Chondrocyte (in vitro differentiated cells): ENCODE measurements around the gene VPS13D. TPM values are rescaled to one million over a fixed set of nuclear protein-coding genes. Genes with fewer than 3 reads are reported as not detected.

Experiments
- DNase-seq: peaks from one replicate; pipeline ENCODE4 v3.0.0; 2021; ENCODE audit warnings: mixed read lengths, low spot score
- H3K27ac Mint-ChIP-seq: one replicate; pipeline ENCODE4 v1.8.0; 2021; ENCODE audit warnings: mild to moderate bottlenecking, moderate library complexity, mixed read lengths; ENCODE audit not compliant: unreplicated experiment
- H3K27me3 Mint-ChIP-seq: 2 replicates; pipeline ENCODE4 v1.8.0; 2021; ENCODE audit warnings: low read depth, mixed read lengths
- H3K36me3 Mint-ChIP-seq: 2 replicates; pipeline ENCODE4 v1.8.0; 2021; ENCODE audit warnings: low read depth, mixed read lengths
- H3K4me1 Mint-ChIP-seq: 2 replicates; pipeline ENCODE4 v1.8.0; 2021; ENCODE audit warnings: low read depth, mild to moderate bottlenecking, mixed read lengths
- H3K4me3 Mint-ChIP-seq: one replicate; pipeline ENCODE4 v1.8.0; 2021; ENCODE audit warnings: mild to moderate bottlenecking, moderate library complexity, mixed read lengths; ENCODE audit not compliant: unreplicated experiment
- H3K9me3 Mint-ChIP-seq: 2 replicates; pipeline ENCODE4 v1.8.0; 2021; ENCODE audit warnings: low read depth, mixed read lengths
- total RNA-seq: library from RNA; stranded (reverse); gene quantifications from 3 replicates; pipeline ENCODE4 v1.2.1, GENCODE V29; 2021
- TF ChIP-seq, protein P1 (sequence below): fragments of 200-600 bp; sonication (generic); IDR thresholded peaks from 2 replicates; pipeline ENCODE4 v1.5.0; 2021; ENCODE audit warnings: antibody characterized with exemption, mild to moderate bottlenecking, moderate library complexity

VPS13D gene
- total RNA-seq, 1 donor from 2014 or later, result 40.0 TPM

DNA sequence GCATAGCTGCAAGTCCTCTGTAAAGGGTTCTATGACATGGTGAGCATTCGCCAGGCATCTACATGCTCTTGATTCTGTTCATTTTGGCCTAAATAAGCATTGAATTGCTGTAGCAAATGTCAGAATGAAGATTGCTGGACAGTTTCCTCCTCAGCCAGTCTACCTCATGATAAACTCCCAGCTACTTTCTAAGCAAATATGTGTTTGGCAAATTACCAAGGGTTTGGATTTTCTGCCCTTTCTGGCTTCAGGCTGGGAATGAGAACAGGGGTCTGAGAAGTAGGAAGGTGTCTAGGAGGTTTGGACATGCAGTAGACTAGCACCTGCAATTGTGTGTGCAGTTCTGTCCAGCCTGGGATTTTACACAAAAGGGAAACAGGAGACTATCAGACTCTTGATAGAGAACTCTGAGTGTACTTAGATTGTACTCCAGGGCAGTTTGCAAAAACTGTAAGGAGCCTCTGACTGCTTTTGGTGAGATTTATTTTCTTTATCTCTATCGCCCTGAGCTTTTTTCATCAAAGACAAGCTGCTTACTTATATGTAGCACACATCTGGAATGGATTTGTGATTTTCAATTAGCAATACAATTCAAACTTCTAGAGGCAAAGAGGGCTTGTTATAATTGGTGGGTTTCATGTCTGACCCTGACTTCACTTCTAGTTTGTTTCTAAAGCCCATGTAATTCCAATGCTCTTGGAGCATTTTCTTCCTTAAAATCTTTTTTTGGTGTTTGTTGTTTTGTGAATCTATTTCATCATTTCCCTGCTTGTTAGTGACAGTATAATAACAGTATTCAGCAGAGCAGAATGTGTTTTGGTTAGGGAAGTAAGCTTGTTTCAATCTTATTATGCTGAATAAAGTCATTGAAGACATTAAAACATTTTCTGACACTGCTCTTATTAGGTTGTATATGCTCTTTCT is 150.8 kb downstream of the VPS13D start:
- H3K27ac Mint-ChIP-seq, result peak overlapping the region; percentile 8
- H3K36me3 Mint-ChIP-seq, result peaks cover 46% of the 10 kb centered on the region
- H3K27me3 Mint-ChIP-seq, result no peaks in the 10 kb centered on the region
- TF ChIP-seq, protein P1, sequence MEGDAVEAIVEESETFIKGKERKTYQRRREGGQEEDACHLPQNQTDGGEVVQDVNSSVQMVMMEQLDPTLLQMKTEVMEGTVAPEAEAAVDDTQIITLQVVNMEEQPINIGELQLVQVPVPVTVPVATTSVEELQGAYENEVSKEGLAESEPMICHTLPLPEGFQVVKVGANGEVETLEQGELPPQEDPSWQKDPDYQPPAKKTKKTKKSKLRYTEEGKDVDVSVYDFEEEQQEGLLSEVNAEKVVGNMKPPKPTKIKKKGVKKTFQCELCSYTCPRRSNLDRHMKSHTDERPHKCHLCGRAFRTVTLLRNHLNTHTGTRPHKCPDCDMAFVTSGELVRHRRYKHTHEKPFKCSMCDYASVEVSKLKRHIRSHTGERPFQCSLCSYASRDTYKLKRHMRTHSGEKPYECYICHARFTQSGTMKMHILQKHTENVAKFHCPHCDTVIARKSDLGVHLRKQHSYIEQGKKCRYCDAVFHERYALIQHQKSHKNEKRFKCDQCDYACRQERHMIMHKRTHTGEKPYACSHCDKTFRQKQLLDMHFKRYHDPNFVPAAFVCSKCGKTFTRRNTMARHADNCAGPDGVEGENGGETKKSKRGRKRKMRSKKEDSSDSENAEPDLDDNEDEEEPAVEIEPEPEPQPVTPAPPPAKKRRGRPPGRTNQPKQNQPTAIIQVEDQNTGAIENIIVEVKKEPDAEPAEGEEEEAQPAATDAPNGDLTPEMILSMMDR, result no peak
- H3K4me3 Mint-ChIP-seq, result no peak overlapping the region
- H3K9me3 Mint-ChIP-seq, result no peaks in the 10 kb centered on the region
- DNase-seq, result no peak
- peaks cover 3% of the 10 kb centered on the region for H3K4me1 Mint-ChIP-seq

- Mint-ChIP-seq H3K4me3 (no peak overlapping the region), H3K27ac (no peak overlapping the region), H3K36me3 (peaks cover 65% of the 10 kb centered on the region), H3K4me1 (peaks cover 3% of the 10 kb centered on the region), H3K9me3 (peaks cover 20% of the 10 kb centered on the region), H3K27me3 (no peaks in the 10 kb centered on the region)
- TF ChIP-seq, protein P1, result no peak
- no peak for DNase-seq
These were observed 153.2 kb downstream of the VPS13D start for GRCh38 chr1:12383001-12383400.

GRCh38 chr1:12383786-12384185 is 154.0 kb downstream of the VPS13D start:
- TF ChIP-seq, protein P1, result no peak
- H3K4me3 Mint-ChIP-seq, result no peak overlapping the region
- H3K4me1 Mint-ChIP-seq, result peaks cover 3% of the 10 kb centered on the region
- no peak overlapping the region for H3K27ac Mint-ChIP-seq
- H3K27me3 Mint-ChIP-seq, result no peaks in the 10 kb centered on the region
- peaks cover 23% of the 10 kb centered on the region for H3K9me3 Mint-ChIP-seq
- DNase-seq, result no peak
- peaks cover 69% of the 10 kb centered on the region for H3K36me3 Mint-ChIP-seq

GRCh38 chr1:12384836-12385456 is 155.1 kb downstream of the VPS13D start:
- peaks cover 23% of the 10 kb centered on the region for H3K9me3 Mint-ChIP-seq
- no peak overlapping the region for H3K4me3 Mint-ChIP-seq
- peaks cover 3% of the 10 kb centered on the region for H3K4me1 Mint-ChIP-seq
- TF ChIP-seq, protein P1, result no peak
- no peak overlapping the region for H3K27ac Mint-ChIP-seq
- DNase-seq, result no peak
- H3K36me3 Mint-ChIP-seq, result peaks cover 70% of the 10 kb centered on the region
- no peaks in the 10 kb centered on the region for H3K27me3 Mint-ChIP-seq

DNA sequence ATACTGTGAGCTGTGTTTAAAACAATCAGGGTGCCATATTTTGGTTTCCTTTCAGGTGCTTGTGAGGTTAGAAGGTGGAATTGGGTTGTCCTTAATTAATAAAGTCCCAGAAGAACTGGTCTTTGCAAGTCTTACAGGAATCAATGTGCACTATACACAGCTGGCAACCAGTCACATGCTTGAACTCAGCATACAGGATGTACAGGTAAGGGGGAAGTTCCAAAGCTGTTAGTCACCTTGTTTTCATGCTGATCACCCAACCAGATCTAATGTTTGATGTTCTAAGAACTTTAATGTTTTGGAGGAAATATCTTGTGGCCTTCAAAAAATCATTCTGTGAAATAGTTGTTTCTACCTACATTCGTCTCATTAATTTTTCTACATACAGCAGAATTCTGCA is 156.3 kb downstream of the VPS13D start:
- no peaks in the 10 kb centered on the region for H3K4me1 Mint-ChIP-seq
- H3K36me3 Mint-ChIP-seq, result peaks cover 78% of the 10 kb centered on the region
- H3K27ac Mint-ChIP-seq, result no peak overlapping the region
- H3K27me3 Mint-ChIP-seq, result no peaks in the 10 kb centered on the region
- TF ChIP-seq, protein P1, result no peak
- no peak for DNase-seq
- no peak overlapping the region for H3K4me3 Mint-ChIP-seq
- H3K9me3 Mint-ChIP-seq, result peaks cover 23% of the 10 kb centered on the region
